ENCODE data around the gene WASHC2A.
"Not testable (repeated sequence)": the region's sequence is repeated elsewhere in the genome, so short reads cannot be mapped to it uniquely, and the experiment has no call there.

DNA sequence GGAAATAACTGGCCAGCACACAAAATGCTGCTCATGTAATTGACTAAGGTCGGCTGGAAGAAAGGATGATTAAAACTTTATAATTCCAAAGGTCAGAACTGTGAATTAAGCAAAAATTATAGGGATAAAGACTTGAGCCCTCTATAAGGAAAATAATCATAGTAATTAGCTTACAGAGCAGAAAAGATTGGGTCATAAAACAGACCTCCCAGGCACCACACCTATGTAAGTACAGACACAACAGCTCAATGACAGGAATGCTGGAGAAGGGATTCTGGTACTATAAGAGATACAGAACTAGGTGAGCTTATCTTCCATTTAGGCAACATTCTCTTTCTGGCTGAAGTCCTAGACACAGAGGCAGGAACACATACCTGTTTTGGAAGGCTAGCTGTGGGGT, 9.0 kb upstream of the WASHC2A start:
- TF ChIP-seq ARNTL (CRISPR knock-in tag; IDR thresholded peaks at IDR 0.05; ENCODE audit: borderline replicate concordance, low read depth); ZNF565 (CRISPR knock-in tag; conservative IDR thresholded peaks at IDR 0.05; ENCODE audit: low read depth); SNAI2 (CRISPR knock-in tag; IDR thresholded peaks at IDR 0.05); GLIS3 (CRISPR knock-in tag; IDR thresholded peaks at IDR 0.05); ZFP3 (CRISPR knock-in tag; IDR thresholded peaks at IDR 0.05); ZNF8 (CRISPR knock-in tag; IDR thresholded peaks at IDR 0.05); OSR1 (CRISPR knock-in tag; IDR thresholded peaks at IDR 0.05); RARB (CRISPR knock-in tag; IDR thresholded peaks at IDR 0.05); ISL1 (CRISPR knock-in tag; IDR thresholded peaks at IDR 0.05); PPARA (CRISPR knock-in tag; IDR thresholded peaks at IDR 0.05; ENCODE audit: borderline replicate concordance); ZNF70 (CRISPR knock-in tag; IDR thresholded peaks at IDR 0.05); BACH2 (CRISPR knock-in tag; IDR thresholded peaks at IDR 0.05; ENCODE audit: borderline replicate concordance); TOX (CRISPR knock-in tag; IDR thresholded peaks at IDR 0.05; ENCODE audit: borderline replicate concordance): not testable (repeated sequence)
- TF ChIP-seq, protein P1, sequence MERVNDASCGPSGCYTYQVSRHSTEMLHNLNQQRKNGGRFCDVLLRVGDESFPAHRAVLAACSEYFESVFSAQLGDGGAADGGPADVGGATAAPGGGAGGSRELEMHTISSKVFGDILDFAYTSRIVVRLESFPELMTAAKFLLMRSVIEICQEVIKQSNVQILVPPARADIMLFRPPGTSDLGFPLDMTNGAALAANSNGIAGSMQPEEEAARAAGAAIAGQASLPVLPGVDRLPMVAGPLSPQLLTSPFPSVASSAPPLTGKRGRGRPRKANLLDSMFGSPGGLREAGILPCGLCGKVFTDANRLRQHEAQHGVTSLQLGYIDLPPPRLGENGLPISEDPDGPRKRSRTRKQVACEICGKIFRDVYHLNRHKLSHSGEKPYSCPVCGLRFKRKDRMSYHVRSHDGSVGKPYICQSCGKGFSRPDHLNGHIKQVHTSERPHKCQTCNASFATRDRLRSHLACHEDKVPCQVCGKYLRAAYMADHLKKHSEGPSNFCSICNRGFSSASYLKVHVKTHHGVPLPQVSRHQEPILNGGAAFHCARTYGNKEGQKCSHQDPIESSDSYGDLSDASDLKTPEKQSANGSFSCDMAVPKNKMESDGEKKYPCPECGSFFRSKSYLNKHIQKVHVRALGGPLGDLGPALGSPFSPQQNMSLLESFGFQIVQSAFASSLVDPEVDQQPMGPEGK (CRISPR knock-in tag; IDR thresholded peaks at IDR 0.05; ENCODE audit: borderline replicate concordance) = not testable (repeated sequence)

Data from SK-N-SH treated with all-trans-retinoic acid at 6 μM for 48 hours (cell line).